Right lobe of liver (tissue), 6 donors: ENCODE measurements around the gene ST3GAL2. TPM values are rescaled to one million over a fixed set of nuclear protein-coding genes. Genes with fewer than 3 reads are reported as not detected.

ENCODE experiments used
- ATAC-seq, 4 donors: fragments of 200-7000 bp; cut with Tn5 transposase; one replicate each; pipeline ENCODE4 v1.9.1; 2020; ENCODE audit warnings: mild to moderate bottlenecking in 4 of 4, moderate library complexity in 4 of 4
- DNase-seq, 3 donors: peaks; one replicate each; pipeline ENCODE4 v3.0.0-alpha.2; 2020
- H3K27ac ChIP-seq, 3 donors: fragments of 200-600 bp; one replicate each; pipeline ENCODE4 v1.8.0; 2022
- H3K27me3 ChIP-seq, 2 donors: fragments of 200-600 bp; one replicate each; pipeline ENCODE4 v1.8.0; 2022
- H3K36me3 ChIP-seq, 4 donors: fragments of 200-600 bp; sonication (generic) in 1 of 4; one replicate each; pipeline versions ENCODE4 v1.5.1 to v1.8.0; 2017 to 2022; ENCODE audit warnings: control low read depth in 1 of 4
- H3K4me1 ChIP-seq, 4 donors: fragments of 200-600 bp; sonication (generic) in 1 of 4; one replicate each; pipeline versions ENCODE4 v1.5.1 to v1.8.0; 2017 to 2022; ENCODE audit warnings: control low read depth in 1 of 4
- H3K4me3 ChIP-seq, 3 donors: fragments of 200-600 bp; one replicate each; pipeline ENCODE4 v1.8.0; 2022
- H3K9me3 ChIP-seq, 4 donors: fragments of 200-600 bp; sonication (generic) in 1 of 4; one replicate each; pipeline versions ENCODE4 v1.5.1 to v1.8.0; 2017 to 2022; ENCODE audit warnings: control low read depth in 1 of 4
- POLR2A ChIP-seq: fragments of 450-650 bp; IDR thresholded peaks from one replicate; pipeline ENCODE4 v1.6.1; 2017; ENCODE audit warnings: antibody characterized with exemption, mild to moderate bottlenecking
- WGBS: methylation state at CpG from one replicate; pipeline ENCODE4 v1.1.6; 2018; ENCODE audit warnings: low coverage, low lambda C conversion rate; ENCODE audit not compliant: insufficient coverage; ENCODE audit errors: missing lambda C conversion rate; 5-methylcytosine and 5-hydroxymethylcytosine counted together
- intact Hi-C, 2 donors: fragments of 100-400 bp; cut with DNase I; formaldehyde crosslinking; loops; one replicate each; pipeline versions ENCODE4 v1.11.2 to v1.14.1; 2022
- total RNA-seq, 6 experiments: library from RNA; depleted of rRNA in 2 of 6; stranded (reverse); fragments of >200 nt in 2 of 6; fragmentation: NEBNext Ultra II Directional in 3 of 6; extraction: Animal tissue kit (Norgen Biotek cat#: 25700) in 3 of 6; gene quantifications; one replicate each; pipeline versions ENCODE4 v1.1.0 to v1.2.4, GENCODE V29; 2016 to 2023
- TF ChIP-seq, protein P1 (sequence below), 4 donors: fragments of 200-600 bp in 3 of 4; fragments of 450-650 bp in 1 of 4; IDR thresholded peaks; one replicate each; pipeline versions ENCODE4 v1.5.1 to v1.8.0; 2016 to 2022; ENCODE audit warnings: antibody characterized with exemption in 4 of 4, mild to moderate bottlenecking in 2 of 4
- donor health status: DM: no; HTN: yes; CAD: no.
- donor health status: DM: no; HTN: no; CAD: no.
- donor health status: DM: no; HTN: no; CAD: no.
- donor health status: DM: no; HTN: yes; CAD: no.
- donor health status: DM: no; HTN: yes; CAD: no.

ST3GAL2 gene
- total RNA-seq, 6 experiments from 2014 or later: 10.4 to 16.7 (median 14.5) TPM

DNA sequence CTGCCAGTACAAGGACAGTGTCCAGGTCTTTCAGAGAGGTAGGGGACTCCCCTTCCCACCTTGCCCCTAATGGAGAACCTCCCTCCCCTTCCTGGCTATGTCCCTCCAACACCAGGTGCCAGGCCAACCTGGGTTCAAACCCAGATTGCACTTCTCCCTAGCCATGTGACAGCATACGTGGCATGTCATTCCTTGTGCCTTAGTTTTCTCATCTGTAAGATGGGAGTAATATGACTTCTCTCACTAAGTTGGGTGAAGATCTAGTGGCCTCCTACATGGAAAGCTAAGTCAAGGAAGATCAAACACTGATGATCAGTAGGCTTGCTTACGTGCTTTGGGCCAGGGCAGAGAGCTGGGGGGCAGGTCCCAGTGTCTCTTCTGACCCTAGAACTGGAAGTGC is 24.3 kb upstream of the ST3GAL2 start:
- WGBS: 100% methylated on average over 1 of the region's 2 CpGs
- no peaks in the 10 kb centered on the region for H3K9me3 ChIP-seq
- ATAC-seq (no peak), DNase-seq (no peak)
- intact Hi-C loops: no loop called here
- H3K36me3 ChIP-seq: peaks cover 0 to 14% (median 7%) of the 10 kb centered on the region in 4 donors
- no peak overlapping the region for H3K4me3 ChIP-seq
- no peaks in the 10 kb centered on the region for H3K4me1 ChIP-seq
- TF ChIP-seq, protein P1, sequence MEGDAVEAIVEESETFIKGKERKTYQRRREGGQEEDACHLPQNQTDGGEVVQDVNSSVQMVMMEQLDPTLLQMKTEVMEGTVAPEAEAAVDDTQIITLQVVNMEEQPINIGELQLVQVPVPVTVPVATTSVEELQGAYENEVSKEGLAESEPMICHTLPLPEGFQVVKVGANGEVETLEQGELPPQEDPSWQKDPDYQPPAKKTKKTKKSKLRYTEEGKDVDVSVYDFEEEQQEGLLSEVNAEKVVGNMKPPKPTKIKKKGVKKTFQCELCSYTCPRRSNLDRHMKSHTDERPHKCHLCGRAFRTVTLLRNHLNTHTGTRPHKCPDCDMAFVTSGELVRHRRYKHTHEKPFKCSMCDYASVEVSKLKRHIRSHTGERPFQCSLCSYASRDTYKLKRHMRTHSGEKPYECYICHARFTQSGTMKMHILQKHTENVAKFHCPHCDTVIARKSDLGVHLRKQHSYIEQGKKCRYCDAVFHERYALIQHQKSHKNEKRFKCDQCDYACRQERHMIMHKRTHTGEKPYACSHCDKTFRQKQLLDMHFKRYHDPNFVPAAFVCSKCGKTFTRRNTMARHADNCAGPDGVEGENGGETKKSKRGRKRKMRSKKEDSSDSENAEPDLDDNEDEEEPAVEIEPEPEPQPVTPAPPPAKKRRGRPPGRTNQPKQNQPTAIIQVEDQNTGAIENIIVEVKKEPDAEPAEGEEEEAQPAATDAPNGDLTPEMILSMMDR (IDR thresholded peaks at IDR 0.05): no peak
- TF ChIP-seq POLR2A: no peak
- no peaks in the 10 kb centered on the region for H3K27me3 ChIP-seq
- no peak overlapping the region for H3K27ac ChIP-seq

DNA sequence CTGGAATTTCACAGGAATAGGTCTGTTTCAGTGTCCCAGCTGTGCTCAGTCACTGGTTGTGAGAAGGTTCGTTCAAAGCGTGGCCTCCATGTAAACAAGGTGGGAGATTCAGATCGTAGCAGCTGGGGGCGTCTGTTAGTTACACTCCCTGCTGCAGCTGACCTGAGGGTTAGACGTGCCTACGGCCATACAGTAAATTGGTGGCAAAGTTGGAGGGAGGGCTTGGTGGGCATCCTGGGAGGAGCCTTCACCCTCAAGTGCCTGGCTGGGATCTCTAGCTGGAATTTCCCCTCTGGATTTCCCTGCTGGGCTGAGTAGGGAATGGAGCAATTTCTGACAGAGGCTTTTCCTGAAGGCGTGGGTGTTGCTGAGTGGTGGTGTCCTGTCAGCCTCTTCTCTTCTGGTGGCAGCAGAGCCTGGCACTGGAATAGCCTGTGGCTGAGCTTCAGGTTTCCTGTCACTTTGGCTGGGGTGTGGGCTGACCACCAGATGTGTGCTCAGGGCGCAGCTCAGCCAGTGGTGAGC is 21.9 kb upstream of the ST3GAL2 start:
- no peak for DNase-seq
- TF ChIP-seq, protein P1 (IDR thresholded peaks at IDR 0.05): no peak
- TF ChIP-seq POLR2A: no peak

DNA sequence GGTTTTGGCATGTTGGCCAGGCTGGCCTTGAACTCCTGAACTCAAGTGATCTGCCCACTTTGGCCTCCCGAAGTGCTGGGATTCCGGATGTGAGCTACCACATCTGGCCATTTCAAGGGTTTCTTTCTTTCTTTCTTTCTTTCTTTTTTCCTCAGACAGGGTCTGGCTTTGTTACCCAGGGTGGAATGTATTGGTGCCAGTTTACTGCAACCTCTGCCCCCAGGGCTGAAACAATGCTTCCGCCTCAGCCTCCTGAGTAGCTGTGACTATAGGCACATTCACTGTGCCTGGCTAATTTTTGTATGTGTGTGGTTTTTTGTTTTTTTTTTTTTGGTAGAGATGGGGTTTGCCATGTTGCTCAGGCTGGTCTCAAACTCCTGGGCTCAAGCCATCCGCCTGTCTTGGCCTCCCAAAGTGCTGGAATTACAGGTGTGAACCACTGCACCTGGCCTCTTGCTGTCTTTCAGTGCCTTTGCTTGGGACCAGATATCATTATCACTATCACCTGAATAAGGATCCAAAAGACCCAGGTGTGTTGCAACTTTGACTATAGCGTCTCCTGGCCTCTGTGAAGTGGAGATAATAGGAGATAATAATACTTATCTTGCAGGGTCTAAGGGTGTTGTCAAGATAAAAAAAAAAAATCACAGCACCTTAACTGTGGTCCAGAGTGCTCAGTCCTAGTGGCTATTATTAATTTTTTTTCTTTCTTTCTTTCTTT is 18.7 kb upstream of the ST3GAL2 start:
- DNase-seq (no peak), ATAC-seq (no peak)
- TF ChIP-seq POLR2A: no peak
- TF ChIP-seq, protein P1 (IDR thresholded peaks at IDR 0.05): no peak
- no peak overlapping the region for H3K4me3 ChIP-seq
- H3K4me1 ChIP-seq: peaks cover 0 to 14% (median 3%) of the 10 kb centered on the region in 4 donors
- no peaks in the 10 kb centered on the region for H3K27me3 ChIP-seq
- H3K9me3 ChIP-seq: no peaks in the 10 kb centered on the region
- WGBS: 89% methylated on average over 4 of the region's 5 CpGs
- intact Hi-C loops: no loop called here
- no peak overlapping the region for H3K27ac ChIP-seq
- H3K36me3 ChIP-seq: no peaks in the 10 kb centered on the region

More for the DNA sequence above, 21.9 kb upstream of the ST3GAL2 start:
- intact Hi-C loops: no loop called here
- no peaks in the 10 kb centered on the region for H3K9me3 ChIP-seq
- peaks cover 0 to 14% (median 7%) of the 10 kb centered on the region in 4 donors for H3K36me3 ChIP-seq
- no peaks in the 10 kb centered on the region for H3K27me3 ChIP-seq
- ATAC-seq: peak in 2 of 4 donors; percentile 13 to 35
- H3K27ac ChIP-seq: no peak overlapping the region
- WGBS: 87% methylated on average over 5 of the region's 8 CpGs
- H3K4me1 ChIP-seq: peaks cover 0 to 2% (median 0%) of the 10 kb centered on the region in 4 donors
- H3K4me3 ChIP-seq: no peak overlapping the region

DNA sequence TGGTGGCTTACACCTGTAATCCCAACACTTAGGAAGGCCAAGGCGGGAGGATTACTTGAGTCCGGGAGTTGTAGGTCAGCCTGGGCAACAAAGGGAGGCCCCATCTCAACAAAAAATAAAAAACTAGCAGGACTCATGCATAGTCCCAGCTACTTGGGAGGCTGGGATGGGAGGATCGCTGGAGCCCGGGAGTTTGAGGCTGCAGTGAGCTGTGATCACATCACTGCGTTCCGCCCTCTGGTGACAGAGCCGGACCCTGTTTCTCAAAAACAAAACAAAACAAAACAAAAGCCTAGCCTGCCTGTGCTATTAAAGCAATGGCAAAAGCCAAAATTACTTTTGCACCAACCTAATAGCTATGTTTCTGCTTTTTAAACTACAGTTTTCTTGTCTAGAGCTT is 17.0 kb upstream of the ST3GAL2 start:
- no peaks in the 10 kb centered on the region for H3K36me3 ChIP-seq
- ATAC-seq (no peak), DNase-seq (no peak)
- 91% methylated on average over 7 of the region's 7 CpGs for WGBS
- H3K4me3 ChIP-seq: no peak overlapping the region
- TF ChIP-seq POLR2A: no peak
- TF ChIP-seq, protein P1 (IDR thresholded peaks at IDR 0.05): no peak
- no peak overlapping the region for H3K27ac ChIP-seq
- intact Hi-C loops: no loop called here
- no peaks in the 10 kb centered on the region for H3K27me3 ChIP-seq
- peaks cover 0 to 14% (median 3%) of the 10 kb centered on the region in 4 donors for H3K4me1 ChIP-seq
- H3K9me3 ChIP-seq: no peaks in the 10 kb centered on the region
